ENCODE results near the gene RIPK1. TPM values are rescaled to one million over a fixed set of nuclear protein-coding genes. Genes with fewer than 3 reads are reported as not detected.

Gene RIPK1
- total and polyA plus RNA-seq, 9 of the 15 experiments (the other 6 are each of a cell fraction or from before 2014, with no cell fraction given): 3.8 to 24.9 (median 17.7) TPM

DNA sequence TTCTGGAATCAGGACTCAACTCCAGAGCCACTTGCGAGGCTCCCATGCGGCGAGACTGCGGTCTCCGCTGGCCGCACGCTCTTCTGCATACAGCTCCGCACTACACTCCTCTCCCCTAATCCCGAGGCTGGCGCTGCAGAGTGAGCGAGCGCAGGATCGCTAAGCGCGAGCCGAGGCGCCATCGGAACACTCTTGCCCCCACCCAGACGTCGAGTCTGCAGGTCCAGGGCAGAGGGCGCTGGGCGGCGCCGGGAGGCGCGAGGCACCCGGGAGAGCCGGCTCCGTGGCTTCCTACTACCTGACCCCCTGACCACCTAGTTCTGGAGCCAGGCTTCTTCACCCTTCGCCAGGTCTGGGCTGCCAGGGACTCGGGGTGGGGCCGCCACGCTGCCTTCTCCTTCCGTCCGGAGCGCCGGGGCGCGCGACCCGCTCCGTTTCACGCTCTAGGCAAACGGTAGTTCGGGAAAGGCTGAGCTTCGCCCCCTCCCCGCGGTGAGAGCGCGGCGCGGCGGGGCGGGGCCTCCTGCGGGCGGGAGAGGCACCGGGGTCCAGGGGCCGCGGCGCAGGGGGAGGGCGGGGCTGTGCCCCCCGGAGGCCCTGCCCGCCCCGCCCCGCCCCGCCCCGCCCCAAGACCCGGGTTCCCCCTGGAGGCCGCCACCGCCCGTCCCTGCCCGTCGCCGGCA is 94.4 kb downstream of the RIPK1 start (continued):
- TF ChIP-seq TOE1 (IDR thresholded peaks at IDR 0.05; ENCODE audit: borderline replicate concordance) (0 out of 2 replicates have a peak, but pooled peaks have one; percentile 34), TOE1 (CRISPR knock-in tag; IDR thresholded peaks at IDR 0.05; ENCODE audit: borderline replicate concordance, low read depth) (no peak), TBP (optimal IDR thresholded peaks at IDR 0.05; ENCODE audit: low read depth, low read length) (peak; percentile 79), ELF1 (tag; IDR thresholded peaks at IDR 0.05) (no peak), CAMTA2 (CRISPR knock-in tag; conservative IDR thresholded peaks at IDR 0.05) (no peak), PML (IDR thresholded peaks at IDR 0.05; ENCODE audit: low read length) (no peak), HEY1 (CRISPR knock-in tag; IDR thresholded peaks at IDR 0.05; ENCODE audit: borderline replicate concordance) (no peak), RNF2 (IDR thresholded peaks at IDR 0.05) (peak; percentile 41; the same call in 1 of the 2 replicates), ZNF696 (CRISPR knock-in tag; conservative IDR thresholded peaks at IDR 0.05) (no peak), TCF7 (IDR thresholded peaks at IDR 0.05; ENCODE audit: borderline replicate concordance) (no peak), SIN3B (IDR thresholded peaks at IDR 0.05; ENCODE audit: low read depth) (no peak), HDAC3 (IDR thresholded peaks at IDR 0.05; ENCODE audit: borderline replicate concordance, partially characterized antibody) (no peak), ZNF77 (CRISPR knock-in tag; IDR thresholded peaks at IDR 0.05) (no peak), NR2C1 (IDR thresholded peaks at IDR 0.05) (no peak), NR2C1 (tag; IDR thresholded peaks at IDR 0.05) (0 out of 2 replicates have a peak, but pooled peaks have one; percentile 14), HDAC8 (tag; IDR thresholded peaks at IDR 0.05) (peak; percentile 82), MTA1 (IDR thresholded peaks at IDR 0.05; ENCODE audit: borderline replicate concordance) (no peak), OTX1 (CRISPR knock-in tag; IDR thresholded peaks at IDR 0.05) (peak; percentile 32; the same call in 1 of the 2 replicates), POLR2A (conservative IDR thresholded peaks at IDR 0.05) (peak; percentile 93), MCM7 (IDR thresholded peaks at IDR 0.05) (no peak)
- TF ChIP-seq, protein P1, sequence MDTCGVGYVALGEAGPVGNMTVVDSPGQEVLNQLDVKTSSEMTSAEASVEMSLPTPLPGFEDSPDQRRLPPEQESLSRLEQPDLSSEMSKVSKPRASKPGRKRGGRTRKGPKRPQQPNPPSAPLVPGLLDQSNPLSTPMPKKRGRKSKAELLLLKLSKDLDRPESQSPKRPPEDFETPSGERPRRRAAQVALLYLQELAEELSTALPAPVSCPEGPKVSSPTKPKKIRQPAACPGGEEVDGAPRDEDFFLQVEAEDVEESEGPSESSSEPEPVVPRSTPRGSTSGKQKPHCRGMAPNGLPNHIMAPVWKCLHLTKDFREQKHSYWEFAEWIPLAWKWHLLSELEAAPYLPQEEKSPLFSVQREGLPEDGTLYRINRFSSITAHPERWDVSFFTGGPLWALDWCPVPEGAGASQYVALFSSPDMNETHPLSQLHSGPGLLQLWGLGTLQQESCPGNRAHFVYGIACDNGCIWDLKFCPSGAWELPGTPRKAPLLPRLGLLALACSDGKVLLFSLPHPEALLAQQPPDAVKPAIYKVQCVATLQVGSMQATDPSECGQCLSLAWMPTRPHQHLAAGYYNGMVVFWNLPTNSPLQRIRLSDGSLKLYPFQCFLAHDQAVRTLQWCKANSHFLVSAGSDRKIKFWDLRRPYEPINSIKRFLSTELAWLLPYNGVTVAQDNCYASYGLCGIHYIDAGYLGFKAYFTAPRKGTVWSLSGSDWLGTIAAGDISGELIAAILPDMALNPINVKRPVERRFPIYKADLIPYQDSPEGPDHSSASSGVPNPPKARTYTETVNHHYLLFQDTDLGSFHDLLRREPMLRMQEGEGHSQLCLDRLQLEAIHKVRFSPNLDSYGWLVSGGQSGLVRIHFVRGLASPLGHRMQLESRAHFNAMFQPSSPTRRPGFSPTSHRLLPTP (IDR thresholded peaks at IDR 0.05; ENCODE audit: borderline replicate concordance, extremely low read depth, insufficient read length): no peak
- TF ChIP-seq, protein P2, sequence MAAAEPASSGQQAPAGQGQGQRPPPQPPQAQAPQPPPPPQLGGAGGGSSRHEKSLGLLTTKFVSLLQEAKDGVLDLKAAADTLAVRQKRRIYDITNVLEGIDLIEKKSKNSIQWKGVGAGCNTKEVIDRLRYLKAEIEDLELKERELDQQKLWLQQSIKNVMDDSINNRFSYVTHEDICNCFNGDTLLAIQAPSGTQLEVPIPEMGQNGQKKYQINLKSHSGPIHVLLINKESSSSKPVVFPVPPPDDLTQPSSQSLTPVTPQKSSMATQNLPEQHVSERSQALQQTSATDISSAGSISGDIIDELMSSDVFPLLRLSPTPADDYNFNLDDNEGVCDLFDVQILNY (CRISPR knock-in tag; IDR thresholded peaks at IDR 0.05): no peak
- TF ChIP-seq, protein P3, sequence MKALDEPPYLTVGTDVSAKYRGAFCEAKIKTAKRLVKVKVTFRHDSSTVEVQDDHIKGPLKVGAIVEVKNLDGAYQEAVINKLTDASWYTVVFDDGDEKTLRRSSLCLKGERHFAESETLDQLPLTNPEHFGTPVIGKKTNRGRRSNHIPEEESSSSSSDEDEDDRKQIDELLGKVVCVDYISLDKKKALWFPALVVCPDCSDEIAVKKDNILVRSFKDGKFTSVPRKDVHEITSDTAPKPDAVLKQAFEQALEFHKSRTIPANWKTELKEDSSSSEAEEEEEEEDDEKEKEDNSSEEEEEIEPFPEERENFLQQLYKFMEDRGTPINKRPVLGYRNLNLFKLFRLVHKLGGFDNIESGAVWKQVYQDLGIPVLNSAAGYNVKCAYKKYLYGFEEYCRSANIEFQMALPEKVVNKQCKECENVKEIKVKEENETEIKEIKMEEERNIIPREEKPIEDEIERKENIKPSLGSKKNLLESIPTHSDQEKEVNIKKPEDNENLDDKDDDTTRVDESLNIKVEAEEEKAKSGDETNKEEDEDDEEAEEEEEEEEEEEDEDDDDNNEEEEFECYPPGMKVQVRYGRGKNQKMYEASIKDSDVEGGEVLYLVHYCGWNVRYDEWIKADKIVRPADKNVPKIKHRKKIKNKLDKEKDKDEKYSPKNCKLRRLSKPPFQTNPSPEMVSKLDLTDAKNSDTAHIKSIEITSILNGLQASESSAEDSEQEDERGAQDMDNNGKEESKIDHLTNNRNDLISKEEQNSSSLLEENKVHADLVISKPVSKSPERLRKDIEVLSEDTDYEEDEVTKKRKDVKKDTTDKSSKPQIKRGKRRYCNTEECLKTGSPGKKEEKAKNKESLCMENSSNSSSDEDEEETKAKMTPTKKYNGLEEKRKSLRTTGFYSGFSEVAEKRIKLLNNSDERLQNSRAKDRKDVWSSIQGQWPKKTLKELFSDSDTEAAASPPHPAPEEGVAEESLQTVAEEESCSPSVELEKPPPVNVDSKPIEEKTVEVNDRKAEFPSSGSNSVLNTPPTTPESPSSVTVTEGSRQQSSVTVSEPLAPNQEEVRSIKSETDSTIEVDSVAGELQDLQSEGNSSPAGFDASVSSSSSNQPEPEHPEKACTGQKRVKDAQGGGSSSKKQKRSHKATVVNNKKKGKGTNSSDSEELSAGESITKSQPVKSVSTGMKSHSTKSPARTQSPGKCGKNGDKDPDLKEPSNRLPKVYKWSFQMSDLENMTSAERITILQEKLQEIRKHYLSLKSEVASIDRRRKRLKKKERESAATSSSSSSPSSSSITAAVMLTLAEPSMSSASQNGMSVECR (CRISPR knock-in tag; IDR thresholded peaks at IDR 0.05): peak; percentile 24; the same call in 1 of the 2 replicates
